Measurements from ENCODE around the gene INPP4A.

- TF ChIP-seq ZFP3 (CRISPR knock-in tag; IDR thresholded peaks at IDR 0.05) (no peak), GLIS3 (CRISPR knock-in tag; IDR thresholded peaks at IDR 0.05) (no peak), BACH2 (CRISPR knock-in tag; IDR thresholded peaks at IDR 0.05; ENCODE audit: borderline replicate concordance) (no peak), ARNTL (CRISPR knock-in tag; IDR thresholded peaks at IDR 0.05; ENCODE audit: borderline replicate concordance, low read depth) (no peak), ZNF8 (CRISPR knock-in tag; IDR thresholded peaks at IDR 0.05) (no peak), ZFP30 (CRISPR knock-in tag; IDR thresholded peaks at IDR 0.05) (no peak), RARB (CRISPR knock-in tag; IDR thresholded peaks at IDR 0.05) (no peak), PATZ1 (CRISPR knock-in tag; IDR thresholded peaks at IDR 0.05; ENCODE audit: borderline replicate concordance) (no peak), ZNF70 (CRISPR knock-in tag; IDR thresholded peaks at IDR 0.05) (no peak), CSDC2 (CRISPR knock-in tag; IDR thresholded peaks at IDR 0.05) (no peak), ESRRG (CRISPR knock-in tag; IDR thresholded peaks at IDR 0.05) (no peak), ZNF565 (CRISPR knock-in tag; conservative IDR thresholded peaks at IDR 0.05; ENCODE audit: low read depth) (no peak), ZC3H10 (CRISPR knock-in tag; IDR thresholded peaks at IDR 0.05) (no peak)
Measured at GRCh38 chr2:98455494-98455976, 10.9 kb downstream of the INPP4A start.

All from SK-N-SH treated with all-trans-retinoic acid at 6 μM for 48 hours (cell line).